Kidney (tissue), 14 donors: ENCODE results near the gene MAP3K19. TPM values are rescaled to one million over a fixed set of nuclear protein-coding genes. Genes with fewer than 3 reads are reported as not detected.

Experiments
- DNase-seq, 5 donors: peaks; one replicate each; pipeline ENCODE4 v3.0.0-alpha.2; 2013 to 2020
- FAIRE-seq: peaks from 2 replicates; lab custom pipeline; 2012; peaks lifted over from hg19 to GRCh38; lab: Jason Lieb, UNC
- H3K27ac ChIP-seq, 2 donors: one replicate each; pipeline ENCODE4 v1.7.0; 2013; ENCODE audit warnings: low read depth in 2 of 2, low read length in 2 of 2, inconsistent platforms in 1 of 2
- H3K27me3 ChIP-seq: one replicate; pipeline ENCODE4 v1.7.1; 2013; ENCODE audit warnings: low read length, inconsistent platforms; ENCODE audit not compliant: control insufficient read depth, insufficient read depth
- H3K36me3 ChIP-seq, 3 donors: one replicate each; pipeline versions ENCODE4 v1.7.0 to v1.7.1; 2013; ENCODE audit warnings: low read length in 3 of 3, control low read depth in 1 of 3, inconsistent platforms in 1 of 3; ENCODE audit not compliant: insufficient read depth in 3 of 3, control insufficient read depth in 2 of 3
- H3K4me1 ChIP-seq, 3 donors: one replicate each; pipeline versions ENCODE4 v1.7.0 to v1.7.1; 2013; ENCODE audit warnings: low read length in 3 of 3, inconsistent platforms in 1 of 3, low read depth in 1 of 3; ENCODE audit not compliant: control insufficient read depth in 2 of 3, insufficient read depth in 2 of 3
- H3K4me3 ChIP-seq, 3 donors: one replicate each; pipeline versions ENCODE4 v1.7.0 to v1.8.1; 2013; ENCODE audit warnings: low read length in 3 of 3, control low read depth in 1 of 3, inconsistent platforms in 1 of 3
- H3K9ac ChIP-seq, 3 donors: one replicate each; pipeline versions ENCODE4 v1.7.0 to v1.7.1; 2013; ENCODE audit warnings: low read length in 3 of 3, control low read depth in 1 of 3, inconsistent platforms in 1 of 3
- H3K9me3 ChIP-seq, 3 donors: one replicate each; pipeline versions ENCODE4 v1.7.0 to v1.7.1; 2013; ENCODE audit warnings: low read length in 3 of 3, control low read depth in 1 of 3, inconsistent platforms in 1 of 3; ENCODE audit not compliant: control insufficient read depth in 2 of 3, insufficient read depth in 1 of 3
- CTCF ChIP-seq: IDR thresholded peaks from 3 replicates; pipeline ENCODE4 v1.5.1; 2012; ENCODE audit warnings: mild to moderate bottlenecking, moderate library complexity, borderline replicate concordance; ENCODE audit not compliant: insufficient read depth; ENCODE audit errors: extremely low read depth
- intact Hi-C: fragments of 100-400 bp; cut with DNase I; formaldehyde crosslinking; loops from one replicate; pipeline ENCODE4 v1.11.1; 2022
- polyA plus RNA-seq: library from polyadenylated mRNA; stranded (reverse); fragments of 350-450 nt; fragmentation: Illumina TruSeq; extraction: RNeasy Lipid Tissue Mini Kit (QIAGEN cat#74804); gene quantifications from one replicate; pipeline ENCODE4 v1.2.3, GENCODE V29; 2014; ENCODE audit warnings: low read depth, low replicate concordance; ENCODE audit not compliant: insufficient read depth
- total RNA-seq: library from RNA; stranded (reverse); fragmentation: NEBNext Ultra II Directional; extraction: Animal tissue kit (Norgen Biotek cat#: 25700); gene quantifications from one replicate; pipeline ENCODE4 v1.2.1, GENCODE V29; 2021
- donor health status: control.
- donor health status: control.
- donor health status: control.
- donor health status: control.
- donor health status: control.
- donor health status: DM: yes; HTN: yes; CAD: no.
- donor health status: Normal renal cell carcinoma (clear cell type).

MAP3K19 gene
- total and polyA plus RNA-seq, 2 donors from 2014 or later, result not detected

GRCh38 chr2:134954065-134954464 lies 93.2 kb downstream of the MAP3K19 start:
- FAIRE-seq (no peak), DNase-seq (no peak)
- TF ChIP-seq CTCF, result no peak
- H3K4me3 ChIP-seq, result no peak overlapping the region
- H3K36me3 ChIP-seq, result peaks cover 10 to 37% (median 23%) of the 10 kb centered on the region in 3 donors
- no peaks in the 10 kb centered on the region for H3K9me3 ChIP-seq
- no peaks in the 10 kb centered on the region for H3K4me1 ChIP-seq
- intact Hi-C loops, result no loop called here
- H3K27ac ChIP-seq, result no peak overlapping the region
- H3K27me3 ChIP-seq, result no peaks in the 10 kb centered on the region
- H3K9ac ChIP-seq, result no peak overlapping the region

- Histone ChIP-seq H3K9me3 (no peaks in the 10 kb centered on the region), H3K4me3 (no peak overlapping the region), H3K27ac (no peak overlapping the region), H3K27me3 (no peaks in the 10 kb centered on the region), H3K4me1 (no peaks in the 10 kb centered on the region), H3K9ac (no peak overlapping the region), H3K36me3 (peaks cover 10 to 46% (median 24%) of the 10 kb centered on the region in 3 donors)
- FAIRE-seq, result no peak
- no peak for TF ChIP-seq CTCF
- DNase-seq, result no peak
- intact Hi-C loops, result no loop called here
These were observed 94.6 kb downstream of the MAP3K19 start for GRCh38 chr2:134952608-134953007.

GRCh38 chr2:134950886-134951285 lies 96.4 kb downstream of the MAP3K19 start:
- DNase-seq (no peak), FAIRE-seq (peak; percentile 3)
- no peak overlapping the region for H3K4me3 ChIP-seq
- intact Hi-C loops, result no loop called here
- no peak for TF ChIP-seq CTCF
- no peak overlapping the region for H3K27ac ChIP-seq
- H3K9me3 ChIP-seq, result no peaks in the 10 kb centered on the region
- no peak overlapping the region for H3K9ac ChIP-seq
- H3K4me1 ChIP-seq, result no peaks in the 10 kb centered on the region
- no peaks in the 10 kb centered on the region for H3K27me3 ChIP-seq
- peaks cover 10 to 50% (median 25%) of the 10 kb centered on the region in 3 donors for H3K36me3 ChIP-seq
